HepG2 (cell line): ENCODE results near the gene TRIAP1.

Experiments
- BRF2 ChIP-seq: sonication (generic); formaldehyde crosslinking; IDR thresholded peaks from 2 replicates; pipeline ENCODE4 v1.8.1; 2022; ENCODE audit warnings: mild to moderate bottlenecking, missing genetic modification reagents
- CTCF ChIP-seq: sonication (generic); formaldehyde crosslinking; IDR thresholded peaks from 2 replicates; pipeline ENCODE4 v1.5.0; 2020; ENCODE audit warnings: mild to moderate bottlenecking, missing genetic modification reagents, moderate library complexity
- HBP1 ChIP-seq: IDR thresholded peaks from 2 replicates; pipeline ENCODE4 v1.6.1; 2016; ENCODE audit warnings: low read depth, control low read depth
- ISX ChIP-seq: sonication (generic); formaldehyde crosslinking; conservative IDR thresholded peaks from 2 replicates; pipeline ENCODE4 v1.5.0; 2020; ENCODE audit warnings: missing genetic modification reagents
- KDM4B ChIP-seq: sonication (generic); formaldehyde crosslinking; IDR thresholded peaks from 2 replicates; pipeline ENCODE4 v1.4.0; 2020; ENCODE audit warnings: missing genetic modification reagents
- NFIC ChIP-seq: IDR thresholded peaks from 2 replicates; pipeline ENCODE4 v1.6.1; 2012; ENCODE audit warnings: mild to moderate bottlenecking, low read length, inconsistent platforms
- PATZ1 ChIP-seq: sonication (generic); formaldehyde crosslinking; IDR thresholded peaks from 2 replicates; pipeline ENCODE4 v1.4.0; 2020; ENCODE audit warnings: missing genetic modification reagents
- POLR2AphosphoS5 ChIP-seq: IDR thresholded peaks from 2 replicates; pipeline ENCODE4 v1.6.1; 2012; ENCODE audit warnings: low read depth, low read length
- SKI ChIP-seq: fragments of 450-650 bp; IDR thresholded peaks from one replicate; pipeline ENCODE4 v1.6.1; 2018; ENCODE audit warnings: mild to moderate bottlenecking; ENCODE audit not compliant: partially characterized antibody
- SP1 ChIP-seq, 2 experiments: fragments of 450-650 bp in 1 of 2; sonication (generic) in 1 of 2; formaldehyde crosslinking in 1 of 2; IDR thresholded peaks; 2 replicates each; pipeline versions ENCODE4 v1.4.0 to v1.6.1; 2016 to 2020; ENCODE audit warnings: missing genetic modification reagents in 1 of 2
- USF2 ChIP-seq, 2 experiments: sonication (generic) in 1 of 2; formaldehyde crosslinking in 1 of 2; IDR thresholded peaks; 2 replicates each; pipeline versions ENCODE4 v1.5.1 to v1.6.1; 2011 to 2020; ENCODE audit warnings: borderline replicate concordance in 1 of 2, low read depth in 1 of 2, low read length in 1 of 2, mild to moderate bottlenecking in 1 of 2, missing genetic modification reagents in 1 of 2, moderate library complexity in 1 of 2
- ZNF547 ChIP-seq: sonication (generic); formaldehyde crosslinking; IDR thresholded peaks from 2 replicates; pipeline ENCODE4 v1.5.1; 2020; ENCODE audit warnings: mild to moderate bottlenecking, missing genetic modification reagents
- ZSCAN12 ChIP-seq: sonication (generic); formaldehyde crosslinking; IDR thresholded peaks from 2 replicates; pipeline ENCODE4 v1.9.0; 2021; ENCODE audit warnings: mild to moderate bottlenecking, missing genetic modification reagents

- TF ChIP-seq ISX (CRISPR knock-in tag), result no peak
- TF ChIP-seq PATZ1 (CRISPR knock-in tag), result no peak
- TF ChIP-seq ZSCAN12 (CRISPR knock-in tag), result no peak
- no peak for TF ChIP-seq NFIC
- no peak for TF ChIP-seq POLR2AphosphoS5
- no peak for TF ChIP-seq KDM4B
- no peak for TF ChIP-seq USF2 (IDR thresholded peaks at IDR 0.05; ENCODE audit: low read depth, low read length)
- no peak for TF ChIP-seq USF2 (CRISPR knock-in tag; IDR thresholded peaks at IDR 0.05; ENCODE audit: borderline replicate concordance)
- TF ChIP-seq HBP1 (CRISPR knock-in tag), result no peak
- no peak for TF ChIP-seq CTCF (CRISPR knock-in tag)
- no peak for TF ChIP-seq SKI
- TF ChIP-seq BRF2, result no peak
- TF ChIP-seq SP1 (IDR thresholded peaks at IDR 0.05), result no peak
- TF ChIP-seq SP1 (CRISPR knock-in tag; IDR thresholded peaks at IDR 0.05), result no peak
- no peak for TF ChIP-seq ZNF547 (CRISPR knock-in tag)
These were observed 20.4 kb downstream of the TRIAP1 start for GRCh38 chr12:120425797-120426196.
